LNCAP (cell line): ENCODE measurements around the gene SON.

ENCODE experiments used
- CTCF ChIP-seq: fragments of 450-650 bp; IDR thresholded peaks from 2 replicates; pipeline ENCODE4 v1.5.1; 2017; ENCODE audit warnings: mild to moderate bottlenecking

SON gene

DNA sequence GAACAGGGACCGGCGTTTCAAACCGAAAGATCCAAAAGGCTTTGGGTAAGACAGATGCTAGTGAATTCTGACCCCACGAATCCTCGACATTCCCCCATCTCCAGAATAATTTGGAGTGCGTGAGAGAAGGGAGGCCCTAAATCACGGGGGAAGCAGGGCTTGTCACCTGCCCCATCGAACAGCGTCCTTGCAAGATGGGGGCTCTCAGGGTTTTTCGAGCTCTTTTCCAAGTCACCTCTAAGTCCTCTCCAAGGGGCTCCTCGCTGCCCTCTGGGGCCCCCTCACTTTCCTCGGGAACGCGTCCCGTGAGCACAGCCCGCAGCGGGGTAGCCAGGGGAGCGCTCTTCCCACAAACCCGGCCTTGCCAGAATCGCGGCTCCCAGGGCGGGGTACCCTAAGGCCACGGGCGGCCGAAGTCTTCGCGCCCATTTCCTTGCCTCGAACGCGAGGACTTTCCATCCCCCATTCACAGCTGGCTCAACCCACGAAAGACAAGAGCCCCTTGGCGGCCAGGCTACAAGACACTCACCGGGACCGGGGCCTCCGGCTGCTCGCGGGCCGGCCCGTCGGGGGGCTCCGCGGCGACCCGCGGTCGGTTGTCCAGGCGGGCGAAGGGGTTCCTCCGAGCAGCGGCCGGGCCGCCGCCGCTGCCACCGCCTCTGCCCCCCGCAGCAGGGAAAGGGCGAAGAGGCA, 45.1 kb downstream of the SON start:
- TF ChIP-seq CTCF = no peak

- TF ChIP-seq CTCF = no peak
These were observed 45.9 kb downstream of the SON start, which contains the start of gene DONSON for GRCh38 chr21:33588485-33589335. DONSON (minus strand) TSS chr21:33588684; CDS start chr21:33588641, 43 bp downstream.

DNA sequence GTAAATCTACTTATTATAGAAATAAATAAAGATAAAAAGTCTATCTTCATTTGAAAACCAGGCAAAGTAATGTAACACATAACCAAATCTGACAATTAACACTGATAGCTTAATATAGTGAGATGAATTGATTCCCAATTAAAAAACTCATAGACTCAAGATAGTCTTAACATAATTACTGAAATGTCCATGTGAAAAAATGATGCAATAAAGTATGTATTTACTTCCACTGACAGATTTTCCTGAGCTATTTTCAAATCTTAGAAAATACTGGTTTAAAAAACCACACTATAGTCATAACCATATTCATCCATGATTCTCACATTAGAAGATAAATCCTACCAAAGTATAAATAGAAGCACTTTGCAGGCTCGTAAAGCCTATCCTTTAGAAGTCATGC, 55.2 kb downstream of the SON start:
- no peak for TF ChIP-seq CTCF

DNA sequence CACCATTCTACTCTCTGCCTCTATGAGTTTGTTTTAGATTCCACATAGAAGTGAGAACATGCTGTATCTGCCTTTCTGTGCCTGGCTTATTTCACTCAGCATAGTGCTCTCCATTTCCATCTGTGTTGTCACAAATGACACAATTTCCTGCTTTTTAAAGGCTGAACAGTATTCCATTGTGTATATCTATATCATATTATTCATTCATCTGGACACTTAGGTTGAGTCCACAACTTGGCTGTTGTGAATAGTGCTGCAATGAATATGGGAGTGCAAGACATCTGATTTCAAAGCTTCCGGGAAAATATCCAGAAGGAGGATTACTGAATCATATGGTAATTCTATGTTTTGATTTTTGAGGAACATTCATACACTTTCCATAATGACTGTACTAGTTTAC, 65.7 kb downstream of the SON start:
- TF ChIP-seq CTCF = no peak

DNA sequence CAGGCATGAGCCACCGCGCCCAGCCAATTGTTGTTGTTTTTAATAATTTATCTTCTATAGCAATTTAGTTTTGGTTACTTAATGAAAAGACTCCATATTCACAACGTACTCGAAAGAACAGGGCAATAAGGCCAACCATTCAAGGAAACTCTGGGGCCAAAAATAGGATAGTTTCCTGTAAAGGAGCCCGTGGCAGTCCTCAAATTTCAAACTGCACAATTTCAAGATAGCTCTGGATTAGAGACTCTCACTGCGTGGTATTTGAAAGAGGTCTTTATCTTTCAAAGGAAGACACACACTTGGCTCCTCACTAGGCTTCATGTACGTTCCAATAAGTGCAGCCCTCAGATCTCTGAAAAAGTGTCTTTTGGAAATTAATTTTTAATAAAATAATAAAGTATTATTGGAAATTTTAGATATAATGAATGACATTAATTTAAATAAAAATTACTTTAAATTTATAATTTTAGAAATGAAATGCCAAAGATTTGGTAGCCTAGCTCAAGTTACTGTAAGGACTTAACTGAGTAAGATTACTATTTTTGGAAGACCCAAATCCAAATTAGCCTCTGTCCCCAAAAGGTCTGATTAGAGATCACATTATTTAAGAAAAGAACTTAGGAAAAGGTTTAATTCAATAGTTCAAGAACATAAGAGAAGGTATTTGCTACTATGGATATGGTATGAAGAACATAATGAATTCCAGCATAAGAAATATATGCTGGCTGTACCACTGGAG, 68.3 kb downstream of the SON start:
- no peak for TF ChIP-seq CTCF

DNA sequence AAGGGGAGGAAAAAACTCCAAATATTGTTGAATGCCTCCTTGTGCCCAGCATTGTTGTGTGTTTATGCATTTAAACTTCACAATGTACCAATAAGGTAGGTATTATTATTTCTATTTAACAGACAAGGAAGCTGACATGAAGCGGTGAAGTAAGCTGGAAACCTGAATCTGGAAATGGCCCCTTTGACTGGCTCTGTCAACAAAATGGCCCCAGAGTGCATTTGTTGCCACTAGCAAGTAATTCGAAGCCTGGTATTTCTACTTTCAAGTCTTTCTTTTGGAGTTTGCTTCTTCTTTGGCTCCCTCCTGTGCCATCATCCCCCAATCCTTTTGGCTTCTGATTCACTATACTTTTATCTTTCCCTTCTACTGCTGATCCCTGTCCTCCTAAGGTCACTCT, 75.6 kb downstream of the SON start:
- no peak for TF ChIP-seq CTCF

DNA sequence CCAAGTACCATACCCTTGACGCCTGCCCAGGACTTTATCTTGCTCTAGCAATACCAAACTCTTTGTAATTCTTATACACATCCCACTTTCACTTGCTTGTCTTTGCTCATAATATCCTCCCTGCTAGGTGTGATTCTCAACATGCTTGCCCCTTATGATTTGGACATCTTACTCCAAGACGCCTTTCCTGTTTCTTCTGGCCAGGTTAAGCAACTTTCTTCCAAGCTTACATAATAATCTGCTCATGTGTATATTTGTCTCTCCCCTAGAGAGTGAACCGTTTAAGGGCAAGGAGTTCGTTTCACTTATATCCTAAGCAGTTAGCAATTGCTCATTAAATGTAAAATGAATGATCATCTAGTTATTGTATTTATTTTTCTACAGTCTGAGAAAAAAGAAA, 76.9 kb downstream of the SON start:
- TF ChIP-seq CTCF = no peak
